HFF-Myc (cell line): ENCODE results near the gene SYNJ2BP.

Experiments used
- DNase-seq: peaks from one replicate; pipeline ENCODE4 v3.0.0-alpha.2; 2011; ENCODE audit warnings: low read depth; ENCODE audit errors: extremely low read depth
- H3K4me3 ChIP-seq: replicated peaks from 2 replicates; pipeline ENCODE4 v1.5.1; 2011; ENCODE audit warnings: low read depth, mild to moderate bottlenecking, control low read depth, low read length
- CTCF ChIP-seq: IDR thresholded peaks from 2 replicates; pipeline ENCODE4 v1.5.1; 2012; ENCODE audit warnings: mild to moderate bottlenecking, low read depth, low read length, control low read depth; ENCODE audit errors: missing control alignments

SYNJ2BP gene

GRCh38 chr14:70391493-70392391 lies 25.1 kb downstream of the SYNJ2BP start:
- H3K4me3 ChIP-seq: no peak overlapping the region
- no peak for TF ChIP-seq CTCF
- no peak for DNase-seq

DNA sequence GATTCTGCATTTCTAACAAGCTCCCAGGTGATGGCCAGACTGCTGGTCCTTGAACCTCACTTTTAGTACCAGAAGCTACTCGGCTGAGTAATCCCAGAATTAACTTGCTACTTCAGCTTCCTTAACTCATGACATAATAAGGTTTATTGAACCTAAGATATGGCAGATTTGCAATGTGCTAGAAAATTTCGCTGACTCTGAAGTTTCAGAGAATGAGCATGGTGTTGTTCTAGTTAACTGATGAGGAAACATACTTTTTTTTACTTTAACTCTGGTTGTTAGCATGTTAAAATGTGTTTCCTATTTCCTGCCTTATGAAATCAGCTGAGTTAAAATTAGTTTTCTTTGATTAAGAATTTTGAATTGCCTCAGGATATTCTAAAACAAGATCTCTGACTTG lies 34.4 kb downstream of the SYNJ2BP start:
- no peak for TF ChIP-seq CTCF
- H3K4me3 ChIP-seq: no peak overlapping the region
- DNase-seq: no peak

GRCh38 chr14:70380824-70381223 lies 36.1 kb downstream of the SYNJ2BP start:
- TF ChIP-seq CTCF: no peak
- no peak for DNase-seq
- no peak overlapping the region for H3K4me3 ChIP-seq

DNA sequence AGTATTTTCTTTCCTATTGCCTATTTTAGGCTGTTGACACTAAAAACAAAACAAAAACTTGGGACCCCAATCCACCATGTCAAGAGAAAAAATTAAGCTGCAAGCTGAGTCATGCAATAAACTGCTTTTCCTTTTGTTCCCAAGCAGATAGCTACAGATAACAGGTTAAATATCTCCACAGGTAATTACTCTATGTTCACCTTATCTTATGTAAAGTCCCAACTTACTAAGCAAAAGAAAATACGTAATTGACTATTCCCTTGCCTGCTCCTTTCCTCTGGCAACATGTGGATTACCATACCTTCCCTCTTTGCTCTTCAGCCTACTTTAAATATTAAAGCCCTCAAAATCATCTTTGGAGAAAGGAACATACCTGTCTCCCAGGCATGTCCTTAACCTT lies 38.2 kb downstream of the SYNJ2BP start:
- no peak overlapping the region for H3K4me3 ChIP-seq
- TF ChIP-seq CTCF: no peak

More for the DNA sequence above, 38.2 kb downstream of the SYNJ2BP start:
- DNase-seq: no peak
